T-helper 1 cell treated with Interleukin-12 subunit alpha and Interleukin-12 subunit beta and Interleukin-4 antibody, amounts not matched to agents 30 μg/mL and 1 μg/mL, for 36 hours (primary cell): Measurements from ENCODE around the gene KCNA10.
"Not testable (repeated sequence)": the region's sequence is repeated elsewhere in the genome, so short reads cannot be mapped to it uniquely, and the experiment has no call there.

ENCODE experiments used
- H3K27ac Mint-ChIP-seq: one replicate; pipeline ENCODE4 v1.8.0; 2021; ENCODE audit warnings: mild to moderate bottlenecking, mixed read lengths
- H3K27me3 Mint-ChIP-seq: one replicate; pipeline ENCODE4 v1.8.0; 2021; ENCODE audit warnings: low read depth, mixed read lengths
- H3K36me3 Mint-ChIP-seq: one replicate; pipeline ENCODE4 v1.8.0; 2021; ENCODE audit warnings: low read depth, mixed read lengths
- H3K4me1 Mint-ChIP-seq: one replicate; pipeline ENCODE4 v1.8.0; 2021; ENCODE audit warnings: low read depth, mixed read lengths
- H3K4me3 Mint-ChIP-seq: one replicate; pipeline ENCODE4 v1.8.0; 2021; ENCODE audit warnings: mild to moderate bottlenecking, moderate library complexity, mixed read lengths
- H3K9me3 Mint-ChIP-seq: one replicate; pipeline ENCODE4 v1.8.0; 2021; ENCODE audit warnings: mixed read lengths

KCNA10 gene

GRCh38 chr1:110522560-110522959 lies 3.6 kb upstream of the KCNA10 start:
- no peaks in the 10 kb centered on the region for H3K36me3 Mint-ChIP-seq
- no peak overlapping the region for H3K27ac Mint-ChIP-seq
- peaks cover 25% of the 10 kb centered on the region for H3K27me3 Mint-ChIP-seq
- no peak overlapping the region for H3K4me3 Mint-ChIP-seq
- no peaks in the 10 kb centered on the region for H3K9me3 Mint-ChIP-seq
- no peaks in the 10 kb centered on the region for H3K4me1 Mint-ChIP-seq

GRCh38 chr1:110520827-110521226 lies 1.9 kb upstream of the KCNA10 start:
- Mint-ChIP-seq H3K36me3 (no peaks in the 10 kb centered on the region), H3K9me3 (no peaks in the 10 kb centered on the region), H3K27me3 (peaks cover 20% of the 10 kb centered on the region), H3K4me3 (no peak overlapping the region), H3K27ac (no peak overlapping the region), H3K4me1 (no peaks in the 10 kb centered on the region)

GRCh38 chr1:110515891-110516290 lies 3.1 kb downstream of the KCNA10 start:
- Mint-ChIP-seq H3K4me3 (no peak overlapping the region), H3K27me3 (peaks cover 3% of the 10 kb centered on the region), H3K36me3 (no peaks in the 10 kb centered on the region), H3K4me1 (no peaks in the 10 kb centered on the region), H3K9me3 (no peaks in the 10 kb centered on the region), H3K27ac (no peak overlapping the region)

DNA sequence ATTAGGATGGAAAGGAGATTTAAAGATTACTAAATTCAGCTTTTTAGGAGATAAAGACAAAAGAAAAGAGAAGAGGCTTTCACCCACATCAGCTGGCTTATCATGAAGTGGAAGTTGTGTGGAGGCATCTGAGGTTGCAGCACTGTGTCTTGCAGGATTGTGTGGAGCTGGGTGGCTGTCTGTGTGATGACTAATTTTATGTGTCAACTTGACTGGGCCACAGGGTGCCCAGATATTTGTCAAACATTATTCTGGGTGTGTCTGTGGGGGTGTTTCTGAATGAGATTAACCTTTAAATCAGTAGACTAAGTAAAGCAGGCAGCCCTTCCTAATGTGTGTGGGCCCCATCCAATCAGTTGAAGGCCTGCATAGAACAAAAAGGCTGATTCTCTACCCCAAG lies 3.9 kb downstream of the KCNA10 start:
- Mint-ChIP-seq H3K36me3 (no peaks in the 10 kb centered on the region), H3K4me3 (no peak overlapping the region), H3K4me1 (no peaks in the 10 kb centered on the region), H3K27ac (no peak overlapping the region), H3K27me3 (peaks cover 3% of the 10 kb centered on the region), H3K9me3 (no peaks in the 10 kb centered on the region)

- no peak overlapping the region for H3K4me3 Mint-ChIP-seq
These were observed 5.5 kb downstream of the KCNA10 start for GRCh38 chr1:110513511-110513910.

DNA sequence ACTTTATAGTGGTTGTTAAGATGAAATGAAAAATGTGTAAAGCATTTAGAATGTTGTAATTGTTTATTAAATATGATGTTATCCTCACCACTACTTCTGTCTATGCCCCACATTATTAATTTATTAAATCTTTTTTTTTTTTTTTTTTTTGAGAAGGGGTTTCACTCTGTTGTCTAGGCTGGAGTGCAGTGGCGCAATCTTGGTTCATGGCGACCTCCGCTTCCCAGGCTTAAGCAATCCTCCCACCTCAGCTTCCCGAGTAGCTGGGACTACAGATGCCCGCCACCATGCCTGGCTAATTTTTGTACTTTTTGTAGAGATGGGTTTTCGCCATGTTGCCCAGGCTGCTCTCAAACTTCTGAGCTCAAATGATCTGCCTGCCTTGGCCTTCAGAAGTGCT lies 7.5 kb downstream of the KCNA10 start:
- H3K27ac Mint-ChIP-seq: no peak overlapping the region
- H3K4me1 Mint-ChIP-seq: no peaks in the 10 kb centered on the region
- no peak overlapping the region for H3K4me3 Mint-ChIP-seq
- H3K36me3 Mint-ChIP-seq: no peaks in the 10 kb centered on the region
- no peaks in the 10 kb centered on the region for H3K9me3 Mint-ChIP-seq
- H3K27me3 Mint-ChIP-seq: peaks cover 18% of the 10 kb centered on the region

More at GRCh38 chr1:110513511-110513910, 5.5 kb downstream of the KCNA10 start:
- H3K9me3 Mint-ChIP-seq: no peaks in the 10 kb centered on the region
- no peaks in the 10 kb centered on the region for H3K36me3 Mint-ChIP-seq
- no peaks in the 10 kb centered on the region for H3K4me1 Mint-ChIP-seq
- H3K27ac Mint-ChIP-seq: no peak overlapping the region
- peaks cover 3% of the 10 kb centered on the region for H3K27me3 Mint-ChIP-seq

DNA sequence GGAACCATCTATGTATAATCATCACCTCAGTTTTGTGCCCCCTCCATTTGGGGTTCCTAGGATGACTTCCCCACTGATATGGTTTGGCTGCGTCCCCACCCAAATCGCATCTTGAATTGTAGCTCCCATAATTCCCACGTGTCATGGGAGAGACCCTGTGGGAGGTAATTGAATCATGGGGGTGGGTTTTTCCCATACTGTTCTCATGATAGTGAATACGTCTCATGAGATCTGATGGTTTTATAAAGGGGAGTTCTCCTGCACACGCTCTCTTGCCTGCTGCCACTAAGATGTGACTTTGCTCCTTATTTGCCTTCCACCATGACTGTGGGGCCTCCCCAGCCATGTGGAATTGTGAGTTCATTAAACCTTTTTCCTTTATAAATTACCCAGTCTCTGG lies 8.1 kb downstream of the KCNA10 start:
- not testable (repeated sequence) for H3K9me3 Mint-ChIP-seq, H3K4me3 Mint-ChIP-seq, H3K4me1 Mint-ChIP-seq, H3K36me3 Mint-ChIP-seq, H3K27ac Mint-ChIP-seq
- H3K27me3 Mint-ChIP-seq: peaks cover 19% of the 10 kb centered on the region

DNA sequence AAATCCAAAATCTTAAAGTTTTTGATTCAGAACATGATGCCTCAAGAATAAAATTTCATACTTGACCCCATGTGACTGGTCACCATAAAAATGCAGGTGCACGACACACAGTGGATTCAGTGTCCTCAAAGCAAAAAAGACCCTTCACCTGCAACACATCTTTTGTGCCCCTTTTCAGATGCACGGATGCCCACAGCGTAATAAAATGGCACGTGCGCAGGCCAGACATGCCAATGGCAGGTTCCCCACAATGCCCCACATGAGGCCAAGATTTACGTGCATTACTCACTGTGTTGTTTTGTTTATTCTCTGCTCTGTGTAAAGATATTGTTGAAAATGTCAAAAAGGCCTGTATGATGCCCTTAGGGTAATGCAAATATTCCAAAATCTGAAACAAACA lies 9.3 kb downstream of the KCNA10 start:
- H3K9me3 Mint-ChIP-seq: no peaks in the 10 kb centered on the region
- no peaks in the 10 kb centered on the region for H3K36me3 Mint-ChIP-seq
- H3K4me3 Mint-ChIP-seq: no peak overlapping the region
- H3K27me3 Mint-ChIP-seq: peaks cover 19% of the 10 kb centered on the region
- H3K4me1 Mint-ChIP-seq: no peaks in the 10 kb centered on the region
- no peak overlapping the region for H3K27ac Mint-ChIP-seq

- Mint-ChIP-seq H3K36me3 (no peaks in the 10 kb centered on the region), H3K4me1 (no peaks in the 10 kb centered on the region), H3K27ac (no peak overlapping the region), H3K27me3 (peaks cover 24% of the 10 kb centered on the region), H3K4me3 (no peak overlapping the region), H3K9me3 (no peaks in the 10 kb centered on the region)
These were observed 10.7 kb downstream of the KCNA10 start for GRCh38 chr1:110508028-110508940.

GRCh38 chr1:110506541-110506940 lies 12.4 kb downstream of the KCNA10 start:
- no peaks in the 10 kb centered on the region for H3K9me3 Mint-ChIP-seq
- no peaks in the 10 kb centered on the region for H3K36me3 Mint-ChIP-seq
- H3K4me1 Mint-ChIP-seq: no peaks in the 10 kb centered on the region
- peaks cover 33% of the 10 kb centered on the region for H3K27me3 Mint-ChIP-seq
- H3K4me3 Mint-ChIP-seq: no peak overlapping the region
- no peak overlapping the region for H3K27ac Mint-ChIP-seq

DNA sequence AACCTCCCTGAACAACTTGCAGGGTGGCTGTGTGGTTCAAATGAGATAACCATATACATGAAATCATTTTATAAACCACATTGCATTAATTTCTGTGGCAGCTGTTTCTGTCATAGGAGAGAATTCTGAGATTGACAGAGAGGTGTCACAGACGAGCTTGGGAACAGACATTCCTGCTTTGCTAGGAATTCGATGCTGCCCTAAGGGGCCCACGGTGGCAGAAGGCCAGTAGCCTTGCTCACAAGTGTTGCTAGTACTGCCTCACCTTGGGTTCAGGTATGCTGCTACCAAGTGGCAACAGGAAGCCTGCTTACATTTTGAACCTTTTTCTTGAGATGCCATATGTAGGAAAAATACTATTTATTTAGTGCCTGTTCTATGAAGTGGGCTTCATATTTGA lies 13.4 kb downstream of the KCNA10 start:
- Mint-ChIP-seq H3K27ac (no peak overlapping the region), H3K4me3 (no peak overlapping the region), H3K27me3 (peaks cover 30% of the 10 kb centered on the region), H3K4me1 (no peaks in the 10 kb centered on the region), H3K36me3 (no peaks in the 10 kb centered on the region), H3K9me3 (no peaks in the 10 kb centered on the region)

DNA sequence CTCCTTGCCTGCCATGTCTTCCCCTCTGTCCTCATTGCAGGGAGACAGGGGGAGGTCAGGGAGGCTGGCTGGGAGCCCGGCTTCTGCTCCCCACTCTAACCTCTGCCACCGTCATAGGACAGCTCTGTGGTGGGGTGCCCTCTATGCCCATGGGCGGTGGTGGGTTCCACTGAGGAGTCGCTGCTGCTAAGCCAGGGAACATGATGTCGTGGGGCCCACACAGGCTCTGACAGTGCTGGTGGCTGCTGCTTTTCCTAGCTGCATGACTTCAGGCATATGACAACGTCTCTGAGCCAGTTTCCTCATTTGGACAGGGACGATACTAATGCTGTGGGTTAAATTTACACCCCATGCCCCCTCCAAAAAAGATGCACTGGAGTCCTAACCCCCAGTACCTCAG lies 14.7 kb downstream of the KCNA10 start:
- H3K36me3 Mint-ChIP-seq: no peaks in the 10 kb centered on the region
- no peak overlapping the region for H3K4me3 Mint-ChIP-seq
- H3K27me3 Mint-ChIP-seq: peaks cover 34% of the 10 kb centered on the region
- no peak overlapping the region for H3K27ac Mint-ChIP-seq
- peaks cover 3% of the 10 kb centered on the region for H3K4me1 Mint-ChIP-seq
- no peaks in the 10 kb centered on the region for H3K9me3 Mint-ChIP-seq

- H3K27ac Mint-ChIP-seq: no peak overlapping the region
- H3K36me3 Mint-ChIP-seq: no peaks in the 10 kb centered on the region
- no peaks in the 10 kb centered on the region for H3K9me3 Mint-ChIP-seq
- H3K27me3 Mint-ChIP-seq: peaks cover 34% of the 10 kb centered on the region
- H3K4me1 Mint-ChIP-seq: peaks cover 3% of the 10 kb centered on the region
- H3K4me3 Mint-ChIP-seq: no peak overlapping the region
These were observed 15.5 kb downstream of the KCNA10 start for GRCh38 chr1:110503471-110503870.

GRCh38 chr1:110502402-110503151 lies 16.4 kb downstream of the KCNA10 start:
- Mint-ChIP-seq H3K27ac (no peak overlapping the region), H3K36me3 (no peaks in the 10 kb centered on the region), H3K9me3 (no peaks in the 10 kb centered on the region)

More at GRCh38 chr1:110502402-110503151, 16.4 kb downstream of the KCNA10 start:
- H3K4me3 Mint-ChIP-seq: no peak overlapping the region
- H3K4me1 Mint-ChIP-seq: peaks cover 3% of the 10 kb centered on the region
- peaks cover 30% of the 10 kb centered on the region for H3K27me3 Mint-ChIP-seq
